Right lung (tissue), 5 donors: ENCODE results near the gene FASTKD2. TPM values are rescaled to one million over a fixed set of nuclear protein-coding genes. Genes with fewer than 3 reads are reported as not detected.
"Not testable (repeated sequence)": the region's sequence is repeated elsewhere in the genome, so short reads cannot be mapped to it uniquely, and the experiment has no call there.

Experiments
- DNase-seq, 2 donors: peaks; one replicate each; pipeline ENCODE4 v3.0.0-alpha.2; 2013
- polyA plus RNA-seq, 5 donors: library from polyadenylated mRNA; unstranded; fragments of 120-200 nt; gene quantifications; one replicate each; pipeline versions ENCODE4 v1.2.1 to v1.2.3, GENCODE V29; 2013; ENCODE audit warnings: inconsistent platforms in 1 of 5, low replicate concordance in 1 of 5; ENCODE audit not compliant: insufficient read length in 5 of 5, insufficient read depth in 1 of 5

The FASTKD2 gene
- polyA plus RNA-seq, 5 donors, result 29.7 to 44.3 (median 37.3) TPM

GRCh38 chr2:206784559-206785353 is 19.4 kb downstream of the FASTKD2 start:
- no peak for DNase-seq

GRCh38 chr2:206790311-206790935 is 25.0 kb downstream of the FASTKD2 start:
- DNase-seq, result no peak

GRCh38 chr2:206792645-206793044 is 27.2 kb downstream of the FASTKD2 start:
- no peak for DNase-seq

- DNase-seq, result no peak
Observed at GRCh38 chr2:206797376-206797775, 32.0 kb downstream of the FASTKD2 start.

- DNase-seq, result no peak
Observed at GRCh38 chr2:206798000-206798399, 32.6 kb downstream of the FASTKD2 start.

GRCh38 chr2:206799083-206799482 is 33.7 kb downstream of the FASTKD2 start:
- no peak for DNase-seq

- peak; percentile 33 to 53 for DNase-seq
Observed at GRCh38 chr2:206800506-206801417, 35.4 kb downstream of the FASTKD2 start.

- DNase-seq, result no peak
Observed at GRCh38 chr2:206801418-206802189, 36.2 kb downstream of the FASTKD2 start.

- no peak for DNase-seq
Observed at GRCh38 chr2:206802654-206803514, 37.5 kb downstream of the FASTKD2 start.

- DNase-seq, result no peak
Observed at GRCh38 chr2:206804326-206804725, 38.9 kb downstream of the FASTKD2 start.

- DNase-seq, result no peak
Observed at GRCh38 chr2:206805887-206806607, 40.6 kb downstream of the FASTKD2 start.

GRCh38 chr2:206807624-206808023 is 42.2 kb downstream of the FASTKD2 start:
- not testable (repeated sequence) for DNase-seq

- not testable (repeated sequence) for DNase-seq
Observed at GRCh38 chr2:206812471-206812870, 47.1 kb downstream of the FASTKD2 start.

- no peak for DNase-seq
Observed at GRCh38 chr2:206814498-206814897, 49.1 kb downstream of the FASTKD2 start.

- DNase-seq, result no peak
Observed at GRCh38 chr2:206820807-206821206, 55.4 kb downstream of the FASTKD2 start.

- peak; percentile 17 for DNase-seq
Observed at GRCh38 chr2:206823178-206823577, 57.8 kb downstream of the FASTKD2 start.

- DNase-seq, result no peak
Observed at GRCh38 chr2:206824087-206824618, 58.7 kb downstream of the FASTKD2 start.

- DNase-seq, result no peak
Observed at GRCh38 chr2:206824993-206825392, 59.6 kb downstream of the FASTKD2 start.

- no peak for DNase-seq
Observed at GRCh38 chr2:206831442-206831995, 66.1 kb downstream of the FASTKD2 start.
